Vagina (tissue), 2 donors: ENCODE results near the gene DICER1. TPM values are rescaled to one million over a fixed set of nuclear protein-coding genes. Genes with fewer than 3 reads are reported as not detected.
"Not testable (repeated sequence)": the region's sequence is repeated elsewhere in the genome, so short reads cannot be mapped to it uniquely, and the experiment has no call there.

Experiments used
- DNase-seq, 2 donors: peaks; one replicate each; pipeline ENCODE4 v3.0.0-alpha.2; 2017; ENCODE audit errors: extremely low spot score in 2 of 2
- H3K27ac ChIP-seq: fragments of 200-600 bp; sonication (generic); one replicate; pipeline ENCODE4 v1.5.1; 2019
- H3K27me3 ChIP-seq: fragments of 200-600 bp; sonication (generic); one replicate; pipeline ENCODE4 v1.5.1; 2019
- H3K36me3 ChIP-seq, 2 donors: fragments of 200-600 bp; sonication (generic); one replicate each; pipeline ENCODE4 v1.5.1; 2017 to 2019
- H3K4me1 ChIP-seq: fragments of 200-600 bp; sonication (generic); one replicate; pipeline ENCODE4 v1.5.1; 2019
- H3K4me3 ChIP-seq, 2 donors: fragments of 200-600 bp; sonication (generic); 1 replicate in 1 of 2; 2 replicates in 1 of 2; pipeline ENCODE4 v1.5.1; 2016 to 2019
- H3K9me3 ChIP-seq: fragments of 200-600 bp; sonication (generic); one replicate; pipeline ENCODE4 v1.5.1; 2019
- CTCF ChIP-seq, 3 experiments: fragments of 450-650 bp in 2 of 3; fragments of 200-600 bp in 1 of 3; sonication (generic) in 1 of 3; IDR thresholded peaks; one replicate each; pipeline ENCODE4 v1.5.1; 2017 to 2019; ENCODE audit warnings: antibody characterized with exemption in 3 of 3, mild to moderate bottlenecking in 2 of 3, moderate library complexity in 2 of 3
- POLR2A ChIP-seq, 2 donors: fragments of 450-650 bp; IDR thresholded peaks; one replicate each; pipeline ENCODE4 v1.6.1; 2017; ENCODE audit warnings: antibody characterized with exemption in 2 of 2, mild to moderate bottlenecking in 2 of 2, moderate library complexity in 2 of 2
- POLR2AphosphoS5 ChIP-seq, 2 donors: sonication (generic); formaldehyde crosslinking; IDR thresholded peaks; one replicate each; pipeline ENCODE4 v1.9.0; 2017; ENCODE audit warnings: antibody characterized with exemption in 2 of 2, mild to moderate bottlenecking in 2 of 2, low read depth in 1 of 2; ENCODE audit not compliant: insufficient read depth in 1 of 2
- intact Hi-C: fragments of 100-400 bp; cut with DNase I; formaldehyde crosslinking; loops from one replicate; pipeline ENCODE4 v1.15.1; 2023
- total RNA-seq: library from RNA; depleted of rRNA; stranded (reverse); fragments of >200 nt; gene quantifications from one replicate; pipeline ENCODE4 v1.2.3, GENCODE V29; 2016

Gene DICER1
- 68.3 TPM for total RNA-seq

- TF ChIP-seq POLR2AphosphoS5 (IDR thresholded peaks at IDR 0.05; ENCODE audit: insufficient read depth in 1 of 2, low read depth in 1 of 2) (peak; percentile 66 to 90), POLR2A (IDR thresholded peaks at IDR 0.05) (peak in 1 of 2 donors; percentile 44), CTCF (IDR thresholded peaks at IDR 0.05) (no peak)
- intact Hi-C loops: no loop called here
- Histone ChIP-seq H3K4me1 (peaks cover 43% of the 10 kb centered on the region), H3K9me3 (no peaks in the 10 kb centered on the region), H3K27me3 (no peaks in the 10 kb centered on the region), H3K27ac (peak within 1 kb of the TSS; percentile 87), H3K4me3 (peak within 1 kb of the TSS; percentile 63 to 72), H3K36me3 (no peaks in the 10 kb centered on the region)
- peak in 1 of 2 donors; percentile 96 for DNase-seq
These were observed at the start of gene DICER1 for GRCh38 chr14:95157327-95158189. TSS of gene DICER1 (minus strand) at chr14:95157529. CDS start at chr14:95133458, 24,071 bp downstream.

GRCh38 chr14:95206534-95206933, 49.2 kb upstream of the DICER1 start:
- DNase-seq: no peak
- intact Hi-C loops: no loop called here
- H3K27ac ChIP-seq: no peak overlapping the region

GRCh38 chr14:95204705-95205104, 47.4 kb upstream of the DICER1 start:
- Histone ChIP-seq H3K27ac (no peak overlapping the region), H3K36me3 (peaks cover 0 to 26% of the 10 kb centered on the region in 2 donors), H3K27me3 (no peaks in the 10 kb centered on the region), H3K4me1 (no peaks in the 10 kb centered on the region), H3K9me3 (no peaks in the 10 kb centered on the region), H3K4me3 (no peak overlapping the region)
- no peak for DNase-seq
- intact Hi-C loops: no loop called here
- no peak for TF ChIP-seq CTCF (IDR thresholded peaks at IDR 0.05)
- TF ChIP-seq POLR2AphosphoS5 (IDR thresholded peaks at IDR 0.05; ENCODE audit: insufficient read depth in 1 of 2, low read depth in 1 of 2): no peak
- TF ChIP-seq POLR2A (IDR thresholded peaks at IDR 0.05): no peak

More at GRCh38 chr14:95206534-95206933, 49.2 kb upstream of the DICER1 start:
- TF ChIP-seq POLR2A (IDR thresholded peaks at IDR 0.05) (no peak), CTCF (IDR thresholded peaks at IDR 0.05) (no peak), POLR2AphosphoS5 (IDR thresholded peaks at IDR 0.05; ENCODE audit: insufficient read depth in 1 of 2, low read depth in 1 of 2) (no peak)
- H3K9me3 ChIP-seq: no peaks in the 10 kb centered on the region
- H3K4me3 ChIP-seq: no peak overlapping the region
- no peaks in the 10 kb centered on the region for H3K27me3 ChIP-seq
- H3K36me3 ChIP-seq: peaks cover 0 to 26% of the 10 kb centered on the region in 2 donors
- H3K4me1 ChIP-seq: no peaks in the 10 kb centered on the region

GRCh38 chr14:95201745-95202144, 44.4 kb upstream of the DICER1 start:
- H3K4me3 ChIP-seq, H3K27ac ChIP-seq, H3K4me1 ChIP-seq, H3K36me3 ChIP-seq, intact Hi-C loops, H3K9me3 ChIP-seq, DNase-seq, H3K27me3 ChIP-seq: not testable (repeated sequence)

- intact Hi-C loops: no loop called here
- TF ChIP-seq CTCF (IDR thresholded peaks at IDR 0.05) (no peak), POLR2A (IDR thresholded peaks at IDR 0.05) (no peak), POLR2AphosphoS5 (IDR thresholded peaks at IDR 0.05; ENCODE audit: insufficient read depth in 1 of 2, low read depth in 1 of 2) (no peak)
- DNase-seq: no peak
- H3K27ac ChIP-seq: no peak overlapping the region
- no peaks in the 10 kb centered on the region for H3K27me3 ChIP-seq
- no peaks in the 10 kb centered on the region for H3K9me3 ChIP-seq
- no peaks in the 10 kb centered on the region for H3K4me1 ChIP-seq
- no peak overlapping the region for H3K4me3 ChIP-seq
- peaks cover 0 to 7% of the 10 kb centered on the region in 2 donors for H3K36me3 ChIP-seq
These were observed 43.1 kb upstream of the DICER1 start for GRCh38 chr14:95200404-95200803.
